DOHH2 (cell line): ENCODE data around the gene ADAMTSL1.

Experiments
- EZH2phosphoT487 ChIP-seq: fragments of 200-600 bp; sonication (generic); IDR thresholded peaks from 2 replicates; pipeline ENCODE4 v1.6.1; 2017; ENCODE audit warnings: borderline replicate concordance, mild to moderate bottlenecking, antibody characterized with exemption, low read length, moderate library complexity, mixed read lengths
- TF ChIP-seq, protein P1 (sequence below): fragments of 200-600 bp; sonication (generic); IDR thresholded peaks from one replicate; pipeline ENCODE4 v1.5.1; 2014; ENCODE audit warnings: antibody characterized with exemption, mild to moderate bottlenecking, low read depth, low read length; ENCODE audit not compliant: poor library complexity, severe bottlenecking

DNA sequence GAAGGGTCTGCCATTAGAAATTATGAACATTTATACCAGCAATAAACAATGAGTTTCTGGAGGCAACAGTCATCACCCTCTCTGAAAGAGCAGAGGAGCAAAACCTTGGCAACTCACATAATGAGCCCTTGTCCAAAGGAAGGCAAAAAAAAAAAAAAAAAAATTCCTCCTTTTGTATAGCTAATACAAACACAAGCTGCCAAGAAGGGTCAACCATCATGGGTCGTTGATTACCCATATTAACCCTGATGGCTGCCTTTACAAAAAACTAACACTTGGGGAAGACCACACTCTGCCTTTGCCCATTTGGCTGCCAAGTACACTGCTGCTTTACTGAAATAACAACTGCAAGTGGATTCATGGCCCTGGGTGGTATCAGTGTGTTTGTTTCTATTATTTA, 272.7 kb downstream of the ADAMTSL1 start:
- TF ChIP-seq, protein P1, sequence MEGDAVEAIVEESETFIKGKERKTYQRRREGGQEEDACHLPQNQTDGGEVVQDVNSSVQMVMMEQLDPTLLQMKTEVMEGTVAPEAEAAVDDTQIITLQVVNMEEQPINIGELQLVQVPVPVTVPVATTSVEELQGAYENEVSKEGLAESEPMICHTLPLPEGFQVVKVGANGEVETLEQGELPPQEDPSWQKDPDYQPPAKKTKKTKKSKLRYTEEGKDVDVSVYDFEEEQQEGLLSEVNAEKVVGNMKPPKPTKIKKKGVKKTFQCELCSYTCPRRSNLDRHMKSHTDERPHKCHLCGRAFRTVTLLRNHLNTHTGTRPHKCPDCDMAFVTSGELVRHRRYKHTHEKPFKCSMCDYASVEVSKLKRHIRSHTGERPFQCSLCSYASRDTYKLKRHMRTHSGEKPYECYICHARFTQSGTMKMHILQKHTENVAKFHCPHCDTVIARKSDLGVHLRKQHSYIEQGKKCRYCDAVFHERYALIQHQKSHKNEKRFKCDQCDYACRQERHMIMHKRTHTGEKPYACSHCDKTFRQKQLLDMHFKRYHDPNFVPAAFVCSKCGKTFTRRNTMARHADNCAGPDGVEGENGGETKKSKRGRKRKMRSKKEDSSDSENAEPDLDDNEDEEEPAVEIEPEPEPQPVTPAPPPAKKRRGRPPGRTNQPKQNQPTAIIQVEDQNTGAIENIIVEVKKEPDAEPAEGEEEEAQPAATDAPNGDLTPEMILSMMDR: no peak
- no peak for TF ChIP-seq EZH2phosphoT487
